BJ (cell line): ENCODE data around the gene QSOX2. TPM values are rescaled to one million over a fixed set of nuclear protein-coding genes. Genes with fewer than 3 reads are reported as not detected.

Experiments used
- CTCF ChIA-PET: fragments of 350-600 bp; formaldehyde crosslinking; extraction: SDS; loops from one replicate; lab custom pipeline; 2021; ENCODE audit warnings: antibody characterized with exemption, inconsistent platforms; lab: Yijun Ruan, JAX
- POLR2A ChIA-PET: fragments of 300-600 bp; sonication (Branson Sonifier 250); formaldehyde crosslinking; extraction: SDS; loops from one replicate; lab custom pipeline; 2021; ENCODE audit warnings: antibody characterized with exemption; lab: Charles Lee
- DNase-seq: peaks from one replicate; pipeline ENCODE4 v3.0.0-alpha.2; 2011; ENCODE audit warnings: low read depth
- H3K27me3 ChIP-seq: 2 replicates; pipeline ENCODE4 v1.6.0; 2011; ENCODE audit warnings: low read length; ENCODE audit not compliant: control insufficient read depth, insufficient read depth
- H3K36me3 ChIP-seq: 2 replicates; pipeline ENCODE4 v1.5.1; 2011; ENCODE audit warnings: low read length; ENCODE audit not compliant: control insufficient read depth, insufficient read depth
- H3K4me3 ChIP-seq: 2 replicates; pipeline ENCODE4 v1.5.1; 2011; ENCODE audit warnings: low read depth, mild to moderate bottlenecking, control low read depth, low read length
- CTCF ChIP-seq: IDR thresholded peaks from 2 replicates; pipeline ENCODE4 v1.5.1; 2011; ENCODE audit warnings: low read depth, mild to moderate bottlenecking, control low read depth, inconsistent platforms, low read length, moderate library complexity; ENCODE audit not compliant: insufficient read depth
- polyA plus RNA-seq: library from polyadenylated mRNA; depleted of rRNA; stranded (reverse); fragments of >200 nt; gene quantifications from 2 replicates; pipeline ENCODE4 v1.2.3, GENCODE V29; 2011

Gene QSOX2
- polyA plus RNA-seq, 1 experiment = 7.0 TPM

GRCh38 chr9:136255896-136256890 is 10.6 kb upstream of the QSOX2 start:
- ChIA-PET POLR2A (no interaction called here), CTCF (interaction anchor here (0.6 to 0.9 kb wide), 2 partner anchors 19 to 30 kb away, joined by 3 read pairs; no protein-coding TSS in a partner anchor)
- H3K27me3 ChIP-seq = peaks cover 3% of the 10 kb centered on the region
- no peaks in the 10 kb centered on the region for H3K36me3 ChIP-seq
- no peak overlapping the region for H3K4me3 ChIP-seq
- TF ChIP-seq CTCF = no peak
- no peak for DNase-seq

- DNase-seq = no peak
- no peak for TF ChIP-seq CTCF
- CTCF ChIA-PET = no interaction called here
- POLR2A ChIA-PET = no interaction called here
- H3K4me3 ChIP-seq = no peak overlapping the region
- H3K36me3 ChIP-seq = no peaks in the 10 kb centered on the region
- H3K27me3 ChIP-seq = peaks cover 12% of the 10 kb centered on the region
Observed at GRCh38 chr9:136255166-136255538, 9.5 kb upstream of the QSOX2 start.

GRCh38 chr9:136254381-136255165 is 9.0 kb upstream of the QSOX2 start:
- Histone ChIP-seq H3K36me3 (no peaks in the 10 kb centered on the region), H3K27me3 (peaks cover 16% of the 10 kb centered on the region), H3K4me3 (no peak overlapping the region)
- POLR2A ChIA-PET = no interaction called here
- DNase-seq = no peak
- CTCF ChIA-PET = no interaction called here
- TF ChIP-seq CTCF = no peak

GRCh38 chr9:136253246-136254130 is 7.9 kb upstream of the QSOX2 start:
- Histone ChIP-seq H3K4me3 (no peak overlapping the region), H3K27me3 (peaks cover 24% of the 10 kb centered on the region), H3K36me3 (no peaks in the 10 kb centered on the region)
- ChIA-PET CTCF (no interaction called here), POLR2A (no interaction called here)
- no peak for DNase-seq
- TF ChIP-seq CTCF = no peak
